GM18867 (cell line): Measurements from ENCODE around the gene DNASE1L1.
A peak's percentile ranks its signal among the peaks of the same experiment; 100 is the strongest.

Experiments used
- ATAC-seq: cut with Tn5 transposase; IDR thresholded peaks from one replicate; pipeline ENCODE4 v1.9.1; 2021; ENCODE audit warnings: mild to moderate bottlenecking, moderate library complexity; ENCODE audit not compliant: unreplicated experiment

DNASE1L1 gene, protein sequence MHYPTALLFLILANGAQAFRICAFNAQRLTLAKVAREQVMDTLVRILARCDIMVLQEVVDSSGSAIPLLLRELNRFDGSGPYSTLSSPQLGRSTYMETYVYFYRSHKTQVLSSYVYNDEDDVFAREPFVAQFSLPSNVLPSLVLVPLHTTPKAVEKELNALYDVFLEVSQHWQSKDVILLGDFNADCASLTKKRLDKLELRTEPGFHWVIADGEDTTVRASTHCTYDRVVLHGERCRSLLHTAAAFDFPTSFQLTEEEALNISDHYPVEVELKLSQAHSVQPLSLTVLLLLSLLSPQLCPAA

DNA sequence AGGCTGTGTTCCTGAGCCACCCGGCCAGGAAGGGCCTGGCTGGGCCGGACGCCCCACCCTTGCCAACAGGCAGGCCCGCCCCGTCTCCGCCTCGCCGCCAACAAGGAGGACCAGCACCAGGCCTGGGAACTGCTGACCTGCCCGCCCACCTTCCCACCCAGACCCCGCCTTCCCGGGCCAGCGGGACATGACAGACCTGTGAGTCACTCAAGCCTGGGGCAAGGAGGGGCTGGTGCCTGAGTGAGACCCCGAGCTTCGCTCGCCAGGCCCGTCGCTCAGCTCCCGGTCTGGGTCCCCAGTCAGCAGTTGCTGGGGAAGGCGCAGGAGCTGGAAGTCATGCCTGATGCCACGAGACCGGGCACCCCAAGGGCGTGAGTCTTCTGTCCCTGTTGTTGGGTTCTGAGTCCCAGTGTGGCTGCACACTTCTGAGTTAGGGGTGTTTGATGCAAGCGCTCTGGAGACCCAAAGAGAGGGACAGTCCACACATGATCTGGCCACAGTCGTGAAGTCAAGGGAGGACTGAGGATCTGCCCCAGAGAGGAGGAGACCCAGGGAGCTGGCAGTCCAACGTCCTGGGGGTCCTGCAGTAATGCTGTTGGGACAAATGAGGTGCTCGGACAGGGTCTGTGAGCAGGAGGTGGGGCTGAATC lies at the start of gene DNASE1L1:
Gene DNASE1L1 (minus strand): TSS at position 33 of the 650 bp plus-strand sequence. CDS start 3,686 bp downstream, outside the sequence.
- ATAC-seq: peak; percentile 42

DNA sequence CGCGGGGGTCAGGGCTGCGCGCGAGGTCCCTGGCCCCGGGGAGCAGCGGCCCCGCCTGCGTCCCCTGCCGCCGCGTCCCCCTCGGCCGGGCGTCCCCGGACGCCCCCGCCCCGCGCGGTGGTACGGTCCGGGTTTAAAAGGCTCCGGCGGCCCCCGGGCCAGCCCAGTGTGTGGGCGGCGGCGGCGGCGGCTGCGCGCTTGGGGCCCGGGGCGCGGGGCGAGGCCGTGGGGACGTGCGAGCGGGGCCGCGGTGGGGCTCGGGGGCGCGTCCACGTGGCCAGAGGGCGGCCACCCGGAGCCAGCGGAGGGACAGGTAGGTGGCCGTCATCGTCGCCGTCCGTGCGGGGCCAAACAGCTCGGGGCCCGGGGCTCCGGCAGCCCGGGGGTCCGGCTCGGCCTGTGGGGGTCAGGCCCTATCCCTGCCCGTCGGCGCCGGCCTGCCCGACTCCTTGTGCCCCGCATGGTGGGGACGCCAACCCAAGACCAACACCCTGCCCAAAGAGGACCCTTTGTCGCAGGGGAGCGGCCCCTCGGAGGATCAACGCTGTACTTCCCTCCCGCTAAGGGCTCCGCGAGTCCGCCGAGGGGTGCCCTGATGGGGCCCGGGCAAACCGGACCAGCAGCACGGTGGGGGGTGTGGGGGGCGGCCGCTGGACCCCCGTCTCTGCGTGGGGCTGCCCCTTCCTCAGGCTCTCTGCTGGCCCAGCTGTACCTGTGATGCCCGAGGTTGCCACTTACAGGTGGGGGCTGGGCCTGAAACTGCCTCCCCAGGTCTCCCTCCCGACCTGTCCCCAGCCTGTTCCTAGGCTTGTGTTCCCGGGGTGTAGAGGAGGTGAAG lies 49.3 kb upstream of the DNASE1L1 start, which contains the start of gene PLXNA3:
Gene PLXNA3 (plus strand): TSS at position 166 of the 838 bp plus-strand sequence. CDS start 1,903 bp downstream, outside the sequence.
- peak; percentile 56 for ATAC-seq

DNA sequence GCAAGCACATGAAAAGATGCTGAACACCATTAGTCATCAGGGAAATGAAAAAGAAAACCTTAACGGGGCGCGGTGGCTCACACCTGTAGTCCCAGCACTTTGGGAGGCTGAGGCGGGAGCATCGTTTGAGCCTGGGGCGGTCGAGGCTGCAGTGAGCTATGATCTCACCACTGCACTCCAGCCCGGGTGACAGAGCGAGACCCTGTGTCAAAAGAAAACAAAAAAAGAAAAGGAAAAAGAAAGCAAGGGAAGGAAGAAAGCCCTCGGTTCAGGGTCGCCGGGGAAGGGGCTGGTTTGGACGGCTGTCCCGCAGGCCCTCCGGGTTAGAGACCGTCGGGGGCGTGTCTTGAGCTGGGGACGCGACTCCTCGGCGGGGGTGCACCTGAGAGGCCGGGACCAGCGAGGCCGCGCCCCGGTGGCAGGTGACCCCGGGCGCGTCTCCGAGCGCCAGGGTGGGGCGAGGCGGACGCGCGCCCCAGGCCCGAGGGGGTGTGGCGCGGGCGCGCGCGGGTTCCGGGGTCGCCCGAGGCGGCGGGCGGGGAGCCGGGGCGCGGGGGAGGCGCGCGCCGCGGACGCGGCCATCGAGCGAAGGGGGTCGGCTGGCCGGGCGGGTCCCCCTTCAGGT lies 48.5 kb upstream of the DNASE1L1 start:
- peak; percentile 60 for ATAC-seq

DNA sequence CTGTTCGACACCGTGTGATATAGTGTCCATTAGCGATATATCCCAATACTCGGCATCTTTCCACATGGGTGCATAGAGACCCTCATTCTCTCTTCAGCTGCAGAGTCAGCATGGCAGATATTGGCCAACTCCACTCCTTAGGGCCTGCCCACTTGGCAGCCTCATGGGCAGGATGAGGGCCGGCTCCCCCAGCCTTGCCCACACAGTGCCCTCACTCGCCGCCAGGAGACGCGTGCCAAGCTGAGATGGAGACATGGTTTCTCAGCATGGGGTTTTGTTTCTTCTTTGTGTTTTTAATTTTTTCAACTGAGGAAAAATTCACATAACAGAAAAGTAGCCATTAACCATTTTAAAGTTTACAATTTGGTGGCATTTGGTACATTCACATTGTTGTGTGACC lies 43.8 kb upstream of the DNASE1L1 start:
- no peak for ATAC-seq

DNA sequence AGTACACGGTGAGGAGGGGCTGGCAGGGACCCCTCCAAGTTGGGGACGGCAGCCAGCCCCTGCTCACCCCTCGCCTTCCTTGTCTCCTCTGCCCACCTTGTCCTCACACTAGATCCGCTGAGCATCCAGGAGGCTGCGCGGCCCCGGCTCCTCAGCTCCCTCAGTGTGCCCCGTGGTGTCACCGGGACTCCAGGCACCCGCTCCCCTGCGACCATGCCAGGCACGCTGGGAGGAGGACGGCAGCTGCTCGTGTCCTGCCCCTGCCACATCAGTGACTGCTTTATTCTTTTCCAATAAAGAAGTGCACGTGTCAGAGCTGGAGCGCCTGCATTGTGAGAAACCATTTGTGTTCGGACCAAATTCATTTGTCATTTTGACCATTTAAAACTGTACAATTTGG lies 41.3 kb upstream of the DNASE1L1 start:
- ATAC-seq: no peak

DNA sequence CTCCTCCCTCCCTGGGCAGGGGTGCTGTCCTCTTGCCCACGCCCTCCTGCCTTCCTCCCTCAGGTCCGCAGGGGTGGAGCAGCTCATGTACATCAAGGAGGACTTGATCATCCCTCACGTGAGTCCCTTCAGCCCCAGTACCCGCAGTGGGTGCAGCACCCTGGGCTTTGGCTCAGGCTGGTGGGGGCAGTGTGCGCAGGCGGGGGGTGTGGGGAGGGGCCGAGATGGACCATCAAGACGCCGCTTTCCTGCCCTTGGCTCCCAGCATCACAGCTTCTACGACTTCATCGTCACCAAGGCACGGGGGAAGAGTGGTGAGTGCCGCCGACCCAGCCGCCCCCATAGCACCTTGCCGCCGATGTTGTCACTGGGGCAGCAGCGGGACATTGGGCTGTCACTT lies 40.6 kb upstream of the DNASE1L1 start:
- no peak for ATAC-seq

DNA sequence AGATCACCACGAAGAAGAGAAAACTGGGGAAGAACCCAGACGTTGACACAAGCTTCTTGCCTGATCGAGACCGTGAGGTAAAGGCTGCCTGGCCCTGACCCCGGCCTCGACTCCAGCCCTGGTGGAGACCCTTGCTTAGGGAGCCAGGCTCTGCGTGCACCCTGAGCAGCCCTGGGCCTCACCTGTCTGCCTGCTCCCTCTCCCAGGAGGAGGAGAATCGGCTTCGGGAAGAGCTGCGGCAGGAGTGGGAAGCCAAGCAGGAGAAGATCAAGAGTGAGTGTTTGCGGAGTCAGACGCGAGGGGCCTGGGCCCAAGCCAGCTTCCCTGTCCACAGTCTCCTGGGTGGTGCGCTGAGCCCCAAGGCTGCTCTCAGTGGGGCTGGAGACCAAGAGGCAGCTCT lies 39.4 kb upstream of the DNASE1L1 start:
- no peak for ATAC-seq

DNA sequence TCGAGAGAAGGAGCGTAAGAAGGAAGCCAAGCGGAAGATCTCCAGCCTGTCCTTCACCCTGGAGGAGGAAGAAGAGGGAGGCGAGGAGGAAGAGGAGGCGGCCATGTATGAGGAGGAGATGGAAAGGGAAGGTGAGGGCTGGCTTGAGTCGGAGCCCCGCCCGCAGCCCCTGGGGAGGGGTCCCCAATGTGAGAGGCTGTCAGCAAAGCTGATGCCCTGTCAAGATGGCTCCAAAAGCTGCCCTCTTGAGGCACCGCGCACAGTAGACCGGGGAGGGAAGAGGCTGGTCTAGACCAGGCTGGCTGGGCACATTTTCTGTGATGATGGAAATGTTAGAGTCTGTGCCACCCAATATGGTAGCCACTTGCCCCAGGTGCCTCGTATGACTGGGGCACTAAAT lies 37.4 kb upstream of the DNASE1L1 start:
- ATAC-seq: no peak

DNA sequence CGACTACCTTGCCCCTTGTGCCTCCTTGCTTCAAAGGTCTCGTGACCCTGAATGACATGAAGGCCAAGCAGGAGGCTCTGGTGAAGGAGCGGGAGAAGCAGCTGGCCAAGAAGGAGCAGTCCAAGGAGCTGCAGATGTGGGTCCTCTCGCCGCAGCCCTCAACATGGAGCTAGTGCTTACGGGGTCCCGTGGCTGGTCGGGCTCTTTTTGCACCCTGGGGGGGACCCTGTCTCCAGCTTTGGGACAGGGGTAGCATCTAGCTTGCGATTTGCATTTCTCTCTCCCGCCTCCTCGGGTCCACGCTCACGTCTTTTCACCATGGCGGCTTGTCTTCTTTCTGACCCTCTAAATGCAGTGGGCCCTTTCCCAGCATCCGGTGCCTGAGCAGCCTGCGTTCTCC lies 36.7 kb upstream of the DNASE1L1 start:
- no peak for ATAC-seq

DNA sequence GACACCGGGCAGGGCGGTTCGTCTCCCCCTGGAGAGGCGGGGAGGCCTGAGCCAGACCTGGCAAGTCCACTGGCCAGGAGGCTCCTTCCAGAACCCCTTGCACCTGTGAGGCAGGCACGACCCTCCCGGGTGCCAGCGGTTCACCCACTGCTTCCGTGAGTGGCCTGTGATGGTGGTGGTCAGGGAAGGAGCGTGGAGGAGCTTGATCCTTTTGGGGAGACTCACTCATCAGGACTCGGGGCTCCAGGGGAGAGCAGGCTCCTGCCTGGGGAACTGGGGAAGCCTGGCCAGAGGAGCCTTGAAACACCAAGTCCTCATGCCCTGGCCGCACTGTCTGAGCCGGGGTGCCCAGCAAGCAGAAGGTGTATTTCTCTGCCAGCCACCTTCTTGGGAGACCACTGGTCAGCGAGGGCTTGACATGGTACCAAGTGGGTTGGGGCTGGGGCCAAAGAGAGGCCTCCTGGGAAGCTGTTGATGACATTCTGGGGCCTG lies 35.7 kb upstream of the DNASE1L1 start:
- no peak for ATAC-seq

DNA sequence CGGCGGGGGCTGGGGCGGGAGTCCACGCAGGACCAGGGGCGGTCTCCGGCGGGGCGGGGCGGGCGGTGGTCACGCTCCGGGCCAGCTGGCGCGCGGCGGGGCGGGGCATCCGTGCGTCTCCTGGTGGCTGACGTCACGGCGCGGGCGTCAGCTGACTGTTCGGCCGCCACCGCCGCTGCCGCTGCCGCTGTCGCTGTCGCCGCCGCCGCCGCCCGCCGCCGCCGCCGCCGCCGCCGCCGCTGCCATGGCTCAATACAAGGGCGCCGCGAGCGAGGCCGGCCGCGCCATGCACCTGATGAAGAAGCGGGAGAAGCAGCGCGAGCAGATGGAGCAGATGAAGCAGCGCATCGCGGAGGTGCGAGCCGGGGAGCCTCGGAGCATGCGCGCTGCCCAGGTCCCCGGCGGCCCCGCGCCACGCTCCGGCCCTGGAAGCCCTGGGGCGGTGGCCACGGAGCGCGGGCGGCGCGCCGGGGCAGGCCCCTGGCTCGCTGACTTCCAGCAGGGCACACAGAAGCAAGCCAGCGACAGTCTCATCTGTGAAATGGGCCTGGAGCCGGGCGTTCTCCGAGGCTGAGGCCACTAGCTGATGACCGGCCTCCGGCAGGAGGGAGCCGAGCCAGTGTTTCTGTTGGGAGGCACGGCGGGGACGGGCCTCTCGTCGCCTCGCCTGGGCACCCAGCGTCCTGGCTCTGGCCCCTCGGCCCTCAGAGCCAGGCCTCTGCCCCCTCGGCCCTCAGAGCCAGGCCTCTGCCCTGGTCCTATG lies 35.1 kb upstream of the DNASE1L1 start, which contains the start of gene FAM50A:
Gene FAM50A (plus strand): TSS at position 150 of the 763 bp plus-strand sequence. CDS start 95 bp downstream, at position 245.
- peak; percentile 68 for ATAC-seq

DNA sequence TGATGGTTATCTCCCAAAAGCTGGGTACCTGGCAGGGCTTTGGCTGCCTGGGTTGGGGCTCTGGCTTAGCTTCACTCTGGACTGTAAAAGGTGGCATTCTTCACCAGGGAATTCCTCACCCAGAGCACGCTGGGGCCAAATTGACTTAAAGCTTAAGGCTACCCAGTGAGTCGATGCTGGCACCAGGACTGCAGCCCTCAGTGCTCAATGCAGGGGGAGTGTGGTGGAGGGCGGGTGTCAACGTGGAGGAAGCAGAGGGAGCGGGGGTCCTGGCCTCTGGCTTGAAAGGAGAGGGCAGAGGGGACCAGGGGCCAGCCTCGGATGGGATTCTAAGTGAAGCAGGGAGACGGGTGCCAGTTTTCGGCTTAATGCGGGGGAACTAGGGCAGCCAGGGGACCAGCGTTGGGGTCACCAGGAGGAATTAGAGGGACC lies 34.4 kb upstream of the DNASE1L1 start:
- no peak for ATAC-seq

DNA sequence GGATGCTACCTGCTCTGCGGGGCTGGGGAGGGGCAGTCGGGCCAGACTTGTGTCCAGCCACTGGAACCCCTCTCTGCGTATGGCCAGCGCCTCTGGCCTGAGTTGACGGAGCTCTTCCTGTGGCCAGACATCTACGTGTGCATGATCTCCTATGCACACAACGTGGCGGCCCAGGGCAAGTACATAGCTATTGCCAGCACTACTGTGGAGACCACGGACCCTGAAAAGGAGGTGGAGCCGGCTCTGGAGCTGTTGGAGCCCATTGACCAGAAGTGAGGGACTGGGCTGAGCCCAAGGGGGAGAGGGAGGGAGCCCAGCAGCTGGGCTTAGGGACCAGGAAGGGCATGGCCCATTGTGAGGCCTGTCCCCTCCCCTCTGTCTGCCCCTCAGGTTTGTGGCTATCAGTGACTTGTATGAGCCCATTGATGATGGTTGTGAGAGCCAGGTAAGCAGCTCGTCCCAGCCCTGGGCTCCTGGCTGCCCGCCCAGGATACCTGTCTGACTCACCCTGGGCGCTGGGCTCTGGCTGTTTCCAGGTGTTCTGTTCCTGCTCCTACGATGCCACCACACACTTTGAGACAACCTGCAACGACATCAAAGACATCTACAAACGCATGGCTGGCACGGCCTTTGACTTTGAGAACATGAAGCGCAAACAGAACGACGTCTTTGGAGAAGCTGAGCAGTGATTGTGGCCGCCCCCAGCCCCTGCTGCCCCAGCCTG lies 33.1 kb upstream of the DNASE1L1 start:
- ATAC-seq: no peak

DNA sequence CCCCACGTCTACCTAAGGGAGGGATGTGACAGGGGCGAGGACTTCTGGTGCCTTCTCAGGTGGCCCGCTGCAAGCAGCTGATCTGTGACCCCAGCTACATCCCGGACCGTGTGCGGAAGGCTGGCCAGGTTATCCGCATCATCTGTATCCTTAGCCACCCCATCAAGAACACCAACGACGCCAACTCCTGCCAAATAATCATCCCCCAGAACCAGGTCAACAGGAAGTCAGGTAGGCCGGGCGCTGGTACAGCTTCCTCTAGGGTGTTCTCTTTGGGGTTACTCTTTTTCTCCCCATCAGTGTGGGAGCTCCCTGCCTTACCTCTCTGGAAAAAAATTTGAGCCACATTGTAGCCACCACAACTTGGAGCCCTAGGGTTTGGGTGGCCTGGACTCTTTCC lies 32.5 kb upstream of the DNASE1L1 start:
- no peak for ATAC-seq

DNA sequence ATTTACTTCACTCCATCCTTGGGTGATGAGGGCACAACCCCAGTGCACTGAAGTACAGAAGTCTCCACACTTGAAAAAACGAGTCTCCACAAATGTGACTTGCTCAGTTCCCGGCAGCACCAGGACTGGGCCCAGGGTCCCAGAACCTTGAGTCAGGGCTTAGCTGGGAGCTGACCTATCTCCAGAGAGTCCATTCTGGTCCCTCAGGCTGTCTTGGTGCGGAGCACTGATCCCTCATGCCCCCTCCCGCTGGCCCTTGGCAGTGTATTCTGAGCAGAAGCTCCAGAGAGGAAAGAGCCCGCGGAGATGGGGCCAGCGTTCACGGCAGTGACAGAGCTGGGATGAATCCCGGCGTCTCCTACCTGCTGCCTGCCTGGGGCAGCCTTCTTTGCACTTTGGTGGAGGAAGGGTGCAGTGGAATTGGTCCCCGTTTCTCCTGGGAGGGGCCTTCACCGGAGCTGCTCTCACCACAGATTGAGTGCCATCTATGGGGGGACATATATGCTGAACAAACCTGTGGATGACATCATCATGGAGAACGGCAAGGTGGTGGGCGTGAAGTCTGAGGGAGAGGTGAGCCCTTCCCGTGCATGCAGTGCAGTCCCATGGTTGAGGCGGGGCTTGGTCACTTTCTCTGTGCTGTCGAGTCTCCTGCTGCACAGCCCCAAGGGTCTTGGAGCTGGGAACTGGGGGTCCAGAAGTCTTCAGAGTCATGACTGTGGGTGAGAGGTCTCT lies 31.7 kb upstream of the DNASE1L1 start:
- ATAC-seq: no peak

DNA sequence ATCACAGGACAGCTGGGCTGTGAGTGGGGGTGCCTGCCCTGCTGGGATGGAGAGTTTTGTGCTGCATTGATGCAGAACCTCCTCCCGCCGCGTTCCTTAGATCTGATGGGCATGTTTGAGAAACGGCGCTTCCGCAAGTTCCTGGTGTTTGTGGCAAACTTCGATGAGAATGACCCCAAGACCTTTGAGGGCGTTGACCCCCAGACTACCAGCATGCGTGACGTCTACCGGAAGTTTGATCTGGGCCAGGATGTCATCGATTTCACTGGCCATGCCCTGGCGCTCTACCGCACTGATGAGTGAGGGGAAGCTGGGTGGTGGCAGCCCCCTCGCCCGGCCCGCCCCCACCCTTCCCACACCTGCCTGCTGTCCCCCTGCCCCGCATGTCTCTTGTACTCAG lies 30.8 kb upstream of the DNASE1L1 start:
- no peak for ATAC-seq

DNA sequence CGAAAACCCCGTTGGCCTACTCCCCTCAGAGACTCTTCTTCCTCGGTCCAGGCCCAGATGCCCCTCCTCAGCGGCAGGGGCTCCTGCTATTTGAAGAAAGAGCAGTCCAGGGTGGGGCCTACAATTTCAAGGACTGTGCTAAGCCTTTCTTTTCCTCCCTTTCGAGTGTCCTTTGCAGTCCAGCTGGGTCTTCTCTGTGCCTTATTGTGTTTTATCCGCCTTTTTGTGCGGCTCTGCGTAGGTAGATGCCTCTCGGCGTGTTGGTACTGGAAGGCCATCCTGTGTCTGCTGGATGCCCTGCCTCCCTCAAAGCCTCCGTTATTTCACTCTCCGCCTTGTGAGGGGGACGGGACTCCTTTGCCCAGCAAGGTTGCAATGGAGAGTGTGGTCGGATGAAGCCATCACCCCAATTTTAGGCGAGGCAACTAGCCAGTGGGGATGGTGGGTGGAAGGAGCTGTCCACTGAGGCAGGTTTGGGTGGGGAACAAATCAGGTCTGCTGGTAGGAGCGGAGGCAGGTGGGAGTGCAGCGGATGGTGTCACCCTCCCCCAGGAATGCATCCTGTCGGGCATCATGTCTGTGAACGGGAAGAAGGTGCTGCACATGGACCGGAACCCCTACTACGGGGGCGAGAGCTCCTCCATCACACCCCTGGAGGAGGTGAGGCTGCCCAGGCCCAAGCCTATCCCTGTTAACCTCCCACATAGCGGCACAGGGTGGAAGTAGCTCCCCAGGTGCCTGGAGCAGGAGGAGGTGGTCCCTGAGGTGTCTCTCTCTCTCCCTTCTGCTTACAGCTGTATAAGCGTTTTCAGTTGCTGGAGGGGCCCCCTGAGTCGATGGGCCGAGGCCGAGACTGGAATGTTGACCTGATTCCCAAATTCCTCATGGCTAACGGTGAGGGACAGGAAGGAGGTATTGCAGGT lies 29.2 kb upstream of the DNASE1L1 start:
- ATAC-seq: no peak
